Activated CD4-positive, alpha-beta T cell treated with anti-CD3 and anti-CD28 coated beads, Interleukin-2, Interleukin-4, amounts not matched to agents 100 ng/mL and 50 ng/mL, durations not matched to agents 16 hours and 8 hours (primary cell): ENCODE data around the gene KIAA1549.

ENCODE experiments used
- DNase-seq: peaks from one replicate; pipeline ENCODE4 v3.0.0-alpha.2; 2020; ENCODE audit warnings: low spot score

Gene KIAA1549

GRCh38 chr7:138975343-138976104, 5.7 kb downstream of the KIAA1549 start:
- DNase-seq = no peak

DNA sequence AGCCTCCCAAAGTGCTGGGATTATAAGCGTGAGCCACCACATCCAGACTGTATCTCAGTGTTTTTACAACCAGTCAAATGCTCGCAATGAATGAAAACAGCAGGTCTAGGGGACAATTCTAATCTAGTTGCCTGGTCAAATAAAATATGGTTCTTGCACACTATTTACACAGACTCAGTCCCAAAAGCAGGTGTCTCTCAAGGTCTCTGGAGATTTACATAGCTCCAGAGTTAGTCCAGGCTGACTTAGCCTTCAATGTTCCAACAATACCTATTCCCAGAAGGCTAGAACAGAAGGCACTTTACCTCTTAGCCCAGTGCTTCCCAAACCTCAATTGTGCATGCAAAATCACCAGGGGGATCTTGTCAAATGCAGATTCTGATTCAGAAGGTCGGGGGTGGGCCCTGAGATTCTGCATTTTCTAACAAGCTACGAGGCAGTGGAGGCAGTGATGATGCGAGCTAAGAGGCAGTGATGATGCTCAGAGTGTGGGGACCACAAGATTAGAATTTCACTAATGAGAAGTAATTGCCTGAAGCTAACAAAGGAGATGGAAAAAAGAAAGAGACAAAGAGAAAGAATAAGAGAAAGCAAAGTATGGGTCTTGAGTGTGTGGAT, 6.4 kb downstream of the KIAA1549 start:
- no peak for DNase-seq

GRCh38 chr7:138974103-138974502, 7.1 kb downstream of the KIAA1549 start:
- no peak for DNase-seq

DNA sequence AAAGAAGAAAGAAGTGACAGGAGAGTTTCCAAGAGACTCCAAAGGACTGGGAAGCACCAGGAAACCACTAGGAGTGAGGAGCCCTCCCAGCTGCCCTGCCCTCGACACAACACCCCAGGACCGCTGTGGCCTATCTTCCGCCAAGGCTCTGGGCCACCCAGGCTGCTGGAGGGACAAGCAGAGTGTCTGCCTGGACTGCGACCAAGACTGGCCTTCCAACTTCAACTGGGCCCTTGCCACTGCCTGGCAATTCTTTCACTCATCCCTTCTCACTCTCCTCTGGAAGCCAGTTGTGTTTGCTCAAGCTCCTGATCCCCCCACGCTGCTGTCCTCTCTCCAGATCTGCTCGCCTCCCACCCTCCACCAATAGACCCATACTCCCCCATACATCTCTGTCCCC, 10.2 kb downstream of the KIAA1549 start:
- DNase-seq = no peak

DNA sequence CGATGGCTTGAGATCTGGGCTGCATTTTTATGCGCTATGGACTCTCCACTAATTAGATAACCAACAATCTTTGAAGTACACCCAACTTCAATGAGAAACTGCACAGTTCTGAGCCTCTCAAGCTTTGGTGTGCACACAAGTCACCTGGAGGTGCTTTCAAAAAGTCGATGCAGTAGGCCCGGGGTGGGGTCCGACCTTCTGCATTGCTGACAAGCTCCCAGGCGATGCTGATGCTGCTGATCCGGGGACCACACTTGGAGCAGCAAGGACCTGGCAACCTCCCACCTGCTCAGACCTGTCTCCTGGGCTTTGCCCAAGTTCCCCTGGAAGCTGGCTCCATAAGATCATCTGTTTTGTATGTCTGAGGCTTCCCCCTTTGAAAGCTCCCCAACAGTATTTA, 10.7 kb downstream of the KIAA1549 start:
- DNase-seq = no peak

GRCh38 chr7:138967159-138967558, 14.0 kb downstream of the KIAA1549 start:
- no peak for DNase-seq

DNA sequence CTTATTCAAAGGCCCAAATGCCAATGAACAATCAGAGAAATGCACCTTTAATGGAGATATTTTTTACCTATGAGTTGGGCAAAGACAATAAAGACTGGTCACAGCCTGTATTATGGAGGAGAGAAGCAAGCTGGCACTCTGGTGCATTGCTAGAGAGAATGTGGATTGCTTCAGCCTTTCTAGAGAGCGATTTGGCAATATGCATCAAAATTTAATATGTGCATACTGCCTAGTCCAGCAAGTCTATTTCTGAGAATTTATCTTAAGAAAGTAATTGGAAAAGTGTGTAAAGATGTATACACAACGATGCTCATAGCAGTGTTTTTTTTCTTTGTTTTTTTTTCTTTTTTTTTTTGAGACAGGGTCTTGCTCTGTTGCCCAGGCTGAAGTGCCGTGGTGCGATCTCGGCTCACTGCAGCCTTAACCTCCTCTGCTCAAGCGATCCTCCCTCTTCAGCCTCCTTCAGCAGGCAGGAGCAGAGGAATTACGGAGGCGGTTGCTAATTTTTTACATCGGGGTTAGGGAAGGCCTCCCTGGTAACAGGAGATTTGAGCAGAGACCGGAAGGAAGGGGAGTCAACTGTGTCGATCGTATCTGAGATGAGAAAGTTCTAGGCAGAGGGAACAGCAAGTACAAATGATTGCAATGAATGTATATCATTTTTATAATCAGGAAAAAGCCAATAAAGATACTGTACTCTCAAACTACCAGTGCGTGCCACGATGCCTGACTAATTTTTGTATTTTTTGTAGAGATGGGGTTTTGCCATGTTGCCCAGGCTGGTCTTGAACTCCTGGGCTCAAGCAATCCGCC, 16.4 kb downstream of the KIAA1549 start:
- DNase-seq = no peak

GRCh38 chr7:138963675-138964074, 17.5 kb downstream of the KIAA1549 start:
- no peak for DNase-seq

- DNase-seq = no peak
Observed at GRCh38 chr7:138962561-138963270, 18.5 kb downstream of the KIAA1549 start.

DNA sequence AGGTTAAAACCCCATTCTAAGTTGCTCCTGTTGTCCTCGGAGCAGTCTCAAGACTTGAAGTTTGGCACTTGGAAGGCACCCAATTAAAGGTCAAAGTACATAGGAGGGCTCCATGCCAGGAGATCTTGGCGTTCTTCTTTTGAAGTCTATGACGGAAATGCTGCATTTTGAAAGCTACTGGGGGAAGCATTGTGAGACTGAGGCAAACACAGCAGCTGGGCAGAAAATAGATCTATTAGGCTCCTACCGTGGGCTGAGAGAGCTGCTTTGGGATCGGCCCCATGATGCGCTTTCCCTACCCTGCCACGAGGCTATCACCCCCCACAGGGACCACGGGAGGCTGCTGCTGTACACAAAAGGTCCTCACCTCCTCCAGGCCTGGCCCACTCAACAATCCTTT, 20.0 kb downstream of the KIAA1549 start:
- no peak for DNase-seq

- DNase-seq = no peak
Observed at GRCh38 chr7:138958391-138958956, 22.7 kb downstream of the KIAA1549 start.

- no peak for DNase-seq
Observed at GRCh38 chr7:138957753-138958390, 23.3 kb downstream of the KIAA1549 start.

- no peak for DNase-seq
Observed at GRCh38 chr7:138957217-138957616, 24.0 kb downstream of the KIAA1549 start.

DNA sequence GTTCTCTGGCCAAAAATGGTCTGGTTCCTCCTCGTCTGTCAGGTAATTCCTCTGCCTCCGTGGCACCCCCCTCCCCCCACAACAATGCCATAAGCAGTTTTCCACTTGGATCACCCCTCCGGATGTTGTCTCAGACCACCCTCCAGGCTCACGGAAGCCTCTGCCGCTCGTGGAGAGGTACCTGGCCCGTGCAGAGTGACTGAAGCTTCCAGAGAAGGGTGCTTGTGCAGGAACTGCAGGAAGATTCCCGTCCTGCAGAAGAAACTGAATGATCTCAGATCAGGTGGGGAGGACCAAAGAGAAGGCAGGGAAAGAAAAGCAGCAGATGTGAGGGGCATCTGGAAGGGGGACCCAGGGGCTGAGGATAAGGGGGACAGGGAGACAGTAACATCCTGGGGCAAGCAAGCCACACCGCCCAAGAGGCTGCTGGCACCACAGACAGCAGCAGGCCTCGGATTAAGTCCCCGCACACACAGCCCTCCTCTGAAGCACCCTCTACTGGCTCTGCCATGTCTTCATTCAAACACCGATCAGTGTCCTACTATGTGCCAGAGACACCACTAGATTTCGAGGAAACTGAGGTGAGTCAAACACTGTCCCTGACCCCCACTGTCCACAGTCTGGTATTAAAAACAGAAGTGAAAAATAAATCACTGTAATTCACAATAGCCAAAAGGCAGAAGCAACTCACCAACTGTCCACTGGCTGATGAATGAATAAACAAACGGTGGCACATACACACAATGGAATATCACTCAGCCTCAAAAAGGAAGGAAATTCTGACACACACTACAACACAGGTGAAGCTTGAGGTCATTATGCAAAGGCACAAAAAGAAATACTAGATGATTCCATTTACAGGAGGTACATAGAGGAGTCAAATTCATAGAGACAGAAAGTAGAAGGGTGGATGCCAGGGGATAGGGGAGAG, 26.4 kb downstream of the KIAA1549 start:
- no peak for DNase-seq

- no peak for DNase-seq
Observed at GRCh38 chr7:138952791-138953190, 28.4 kb downstream of the KIAA1549 start.

- DNase-seq = no peak
Observed at GRCh38 chr7:138951953-138952352, 29.2 kb downstream of the KIAA1549 start.

DNA sequence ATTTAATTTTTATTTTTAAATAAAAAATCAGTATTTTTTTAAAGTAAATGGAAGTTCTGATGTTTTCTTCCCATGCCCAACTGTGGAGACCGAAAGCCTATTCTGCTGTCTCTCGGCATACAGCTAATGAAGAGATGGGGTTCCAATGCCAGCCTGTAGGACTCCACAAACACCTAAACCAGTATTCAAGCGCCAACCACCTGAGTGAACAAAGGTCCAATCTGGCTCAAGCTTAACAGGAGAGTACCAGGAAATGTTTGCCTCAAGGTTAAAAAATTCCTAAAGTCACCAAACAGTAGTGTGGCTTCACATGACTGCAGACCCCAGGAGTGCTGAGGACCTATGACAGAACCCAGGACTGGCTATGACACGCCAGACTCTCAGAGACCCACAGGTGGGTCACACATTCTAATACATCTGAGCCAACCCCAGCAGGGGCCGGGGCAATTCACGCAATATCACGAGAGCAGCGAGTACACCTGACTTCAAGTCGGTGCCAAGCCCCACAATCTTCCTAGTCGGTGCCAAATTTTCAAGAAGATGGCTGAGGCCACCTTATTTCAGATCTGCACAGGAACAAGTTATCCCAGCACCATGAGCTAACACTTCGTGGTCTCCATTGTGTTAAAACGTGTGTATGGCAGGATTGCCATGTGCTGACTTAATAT, 31.6 kb downstream of the KIAA1549 start:
- no peak for DNase-seq

GRCh38 chr7:138948403-138948802, 32.8 kb downstream of the KIAA1549 start:
- no peak for DNase-seq

DNA sequence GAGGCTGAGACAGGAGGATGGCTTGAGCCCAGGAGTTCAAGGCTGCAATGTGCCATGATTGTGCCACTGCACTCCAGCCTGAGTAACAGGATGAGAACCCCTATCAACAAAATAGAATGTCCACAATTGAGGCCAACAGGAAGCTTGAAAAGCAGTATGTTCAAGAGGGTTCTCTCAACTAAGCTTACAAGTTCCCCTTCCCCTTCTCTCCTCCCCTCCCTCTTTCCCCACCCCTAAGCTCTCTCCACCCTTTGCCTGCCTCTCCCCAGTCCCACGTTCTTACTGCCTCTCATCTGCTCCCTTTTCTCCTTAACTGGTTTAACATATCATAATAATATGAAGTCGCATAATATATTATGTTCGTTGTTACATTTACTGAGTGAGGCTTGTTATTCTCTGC, 35.4 kb downstream of the KIAA1549 start:
- no peak for DNase-seq

GRCh38 chr7:138945154-138945553, 36.0 kb downstream of the KIAA1549 start:
- no peak for DNase-seq
